Effector memory CD4-positive, alpha-beta T cell (primary cell): ENCODE data around the gene MICAL3.

Experiments used
- DNase-seq, 3 donors: peaks; one replicate each; pipeline ENCODE4 v3.0.0-alpha.2; 2020
- H3K27ac ChIP-seq: 2 replicates; pipeline ENCODE4 v1.7.0; 2013; ENCODE audit warnings: mild to moderate bottlenecking, low read length, moderate library complexity; ENCODE audit not compliant: insufficient read depth, poor library complexity, severe bottlenecking
- H3K27me3 ChIP-seq: replicated peaks from 2 replicates; pipeline ENCODE4 v1.7.0; 2013; ENCODE audit warnings: mild to moderate bottlenecking, low read length; ENCODE audit not compliant: insufficient read depth, control insufficient read depth, poor library complexity, severe bottlenecking
- H3K36me3 ChIP-seq: 2 replicates; pipeline ENCODE4 v1.7.0; 2013; ENCODE audit warnings: mild to moderate bottlenecking, low read length, moderate library complexity; ENCODE audit not compliant: control insufficient read depth, insufficient read depth
- H3K4me1 ChIP-seq: 2 replicates; pipeline ENCODE4 v1.7.0; 2013; ENCODE audit warnings: low read length, mild to moderate bottlenecking; ENCODE audit not compliant: control insufficient read depth, insufficient read depth, poor library complexity, severe bottlenecking
- H3K4me3 ChIP-seq: 2 replicates; pipeline ENCODE4 v1.7.0; 2013; ENCODE audit warnings: low read length, low read depth, mild to moderate bottlenecking; ENCODE audit not compliant: insufficient read depth, poor library complexity, severe bottlenecking
- H3K9me3 ChIP-seq: 2 replicates; pipeline ENCODE4 v1.7.0; 2013; ENCODE audit warnings: mild to moderate bottlenecking, low read length, moderate library complexity; ENCODE audit not compliant: control insufficient read depth

Gene MICAL3

DNA sequence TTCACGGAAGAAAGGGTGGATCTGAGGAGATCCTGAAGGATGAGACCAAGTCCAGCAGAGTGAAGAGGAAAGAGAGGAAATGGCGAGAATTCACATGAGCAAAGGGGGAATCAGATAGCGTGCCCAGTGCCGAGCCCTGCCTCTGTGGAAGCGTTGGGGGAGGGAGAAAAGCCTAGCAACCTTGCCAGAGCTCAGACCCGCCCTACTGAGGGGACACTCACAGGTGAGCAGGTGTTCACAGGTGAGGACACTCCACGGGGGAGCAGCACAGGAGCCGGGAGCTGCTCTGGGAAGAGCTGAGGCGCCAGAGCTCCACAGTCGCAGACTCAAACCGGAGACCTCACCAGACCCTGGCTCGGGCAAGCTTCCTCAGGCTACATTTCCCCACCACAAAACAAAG lies 56.2 kb downstream of the MICAL3 start:
- no peaks in the 10 kb centered on the region for H3K9me3 ChIP-seq
- no peak overlapping the region for H3K4me3 ChIP-seq
- H3K36me3 ChIP-seq, result no peaks in the 10 kb centered on the region
- H3K4me1 ChIP-seq, result peaks cover 3% of the 10 kb centered on the region
- H3K27me3 ChIP-seq, result no peaks in the 10 kb centered on the region
- no peak overlapping the region for H3K27ac ChIP-seq
- DNase-seq, result no peak

GRCh38 chr22:17966403-17966717 lies 58.0 kb downstream of the MICAL3 start:
- DNase-seq, result no peak
- no peaks in the 10 kb centered on the region for H3K36me3 ChIP-seq
- H3K27me3 ChIP-seq, result no peaks in the 10 kb centered on the region
- no peak overlapping the region for H3K27ac ChIP-seq
- H3K4me1 ChIP-seq, result peaks cover 3% of the 10 kb centered on the region
- H3K4me3 ChIP-seq, result no peak overlapping the region
- H3K9me3 ChIP-seq, result no peaks in the 10 kb centered on the region

DNA sequence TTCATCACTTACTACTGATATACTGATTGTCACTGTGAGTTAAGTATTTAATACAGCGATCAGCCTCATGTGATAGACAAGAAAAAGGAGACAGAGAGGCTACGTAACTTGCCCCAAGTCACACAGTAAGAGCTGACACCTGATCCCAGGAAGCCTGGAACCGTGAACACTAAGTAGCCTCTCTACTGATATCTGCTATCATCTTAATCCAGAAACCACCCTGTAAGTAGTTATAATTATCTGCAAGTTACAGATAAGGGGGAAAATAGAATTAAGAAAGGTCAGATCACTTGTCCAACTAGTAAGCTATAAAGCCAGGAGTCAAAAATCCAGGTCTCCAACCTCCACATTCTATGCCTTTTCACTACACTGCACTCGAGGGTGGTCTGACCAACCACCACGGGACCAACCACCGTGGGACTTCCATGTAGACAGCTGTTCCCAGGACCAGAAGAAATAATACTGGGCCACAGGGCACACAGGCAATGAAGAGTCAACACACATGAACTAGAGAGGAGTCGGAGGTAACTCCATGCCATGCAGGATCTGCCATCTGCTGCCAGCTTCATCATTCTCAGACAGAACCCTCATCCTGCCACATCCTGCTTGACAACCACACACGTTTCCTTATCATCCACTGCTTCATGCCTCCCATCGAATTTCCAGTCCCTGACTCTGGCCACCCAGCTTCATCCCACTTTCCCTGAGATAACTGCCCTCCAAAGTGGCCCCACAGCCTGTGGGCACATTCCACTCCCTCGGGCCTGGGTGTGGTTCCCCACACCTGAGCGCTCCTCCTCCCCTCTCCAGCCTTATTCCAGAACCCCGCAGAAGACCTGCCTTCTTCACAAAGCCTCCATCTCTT lies 58.6 kb downstream of the MICAL3 start:
- Histone ChIP-seq H3K27ac (no peak overlapping the region), H3K9me3 (no peaks in the 10 kb centered on the region), H3K36me3 (no peaks in the 10 kb centered on the region), H3K27me3 (no peaks in the 10 kb centered on the region), H3K4me1 (peaks cover 3% of the 10 kb centered on the region), H3K4me3 (no peak overlapping the region)
- no peak for DNase-seq

DNA sequence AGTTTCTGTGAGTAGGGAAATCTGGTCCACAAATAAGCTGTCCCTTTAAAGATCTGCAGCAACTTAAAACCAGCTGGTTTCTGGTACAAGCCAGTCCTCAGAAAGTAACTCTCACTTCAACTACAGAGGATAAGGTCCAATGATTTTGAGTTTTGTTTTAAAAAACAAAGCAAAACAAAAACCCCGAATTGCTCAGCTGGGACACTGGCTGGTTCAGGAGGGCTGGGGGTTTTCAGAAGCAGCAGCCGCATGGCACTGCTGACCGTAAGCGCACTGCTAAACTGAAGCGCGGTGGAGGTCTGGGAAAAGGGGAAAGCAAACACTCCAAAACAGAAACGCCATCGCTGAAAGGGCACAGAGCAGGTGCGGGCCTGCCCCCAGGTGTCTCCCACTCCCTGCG lies 59.7 kb downstream of the MICAL3 start:
- H3K27ac ChIP-seq, result no peak overlapping the region
- H3K9me3 ChIP-seq, result no peaks in the 10 kb centered on the region
- H3K4me3 ChIP-seq, result no peak overlapping the region
- no peaks in the 10 kb centered on the region for H3K36me3 ChIP-seq
- no peak for DNase-seq
- H3K4me1 ChIP-seq, result peaks cover 3% of the 10 kb centered on the region
- H3K27me3 ChIP-seq, result no peaks in the 10 kb centered on the region

DNA sequence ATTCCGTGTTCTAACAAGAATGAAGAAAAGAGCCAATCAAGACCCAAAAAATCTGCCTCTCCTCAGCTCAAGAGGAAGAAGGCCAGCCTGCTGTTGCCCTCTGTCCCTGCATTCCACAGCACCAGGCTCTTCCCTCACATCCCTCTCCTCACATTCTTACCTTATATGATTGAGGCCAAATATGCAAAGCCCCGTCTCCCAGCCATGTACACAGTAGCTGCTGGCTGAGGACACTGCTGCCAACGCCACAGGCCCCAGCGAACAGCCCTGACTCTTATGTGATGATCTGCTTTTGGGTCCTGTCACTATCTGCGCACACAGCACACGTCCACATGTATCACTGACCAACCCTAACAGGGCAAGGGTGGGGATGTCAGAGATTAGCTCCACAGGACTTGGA lies 60.2 kb downstream of the MICAL3 start:
- DNase-seq, result no peak
- peaks cover 3% of the 10 kb centered on the region for H3K4me1 ChIP-seq
- no peaks in the 10 kb centered on the region for H3K36me3 ChIP-seq
- H3K9me3 ChIP-seq, result no peaks in the 10 kb centered on the region
- H3K4me3 ChIP-seq, result no peak overlapping the region
- no peaks in the 10 kb centered on the region for H3K27me3 ChIP-seq
- no peak overlapping the region for H3K27ac ChIP-seq

- Histone ChIP-seq H3K9me3 (no peaks in the 10 kb centered on the region), H3K27me3 (no peaks in the 10 kb centered on the region), H3K36me3 (no peaks in the 10 kb centered on the region), H3K27ac (no peak overlapping the region), H3K4me3 (no peak overlapping the region), H3K4me1 (peaks cover 3% of the 10 kb centered on the region)
- DNase-seq, result no peak
Observed at GRCh38 chr22:17963015-17963414, 61.3 kb downstream of the MICAL3 start.

GRCh38 chr22:17962168-17962567 lies 62.2 kb downstream of the MICAL3 start:
- Histone ChIP-seq H3K27me3 (no peaks in the 10 kb centered on the region), H3K9me3 (no peaks in the 10 kb centered on the region), H3K27ac (no peak overlapping the region), H3K4me3 (no peak overlapping the region), H3K4me1 (peaks cover 3% of the 10 kb centered on the region), H3K36me3 (no peaks in the 10 kb centered on the region)
- DNase-seq, result no peak

DNA sequence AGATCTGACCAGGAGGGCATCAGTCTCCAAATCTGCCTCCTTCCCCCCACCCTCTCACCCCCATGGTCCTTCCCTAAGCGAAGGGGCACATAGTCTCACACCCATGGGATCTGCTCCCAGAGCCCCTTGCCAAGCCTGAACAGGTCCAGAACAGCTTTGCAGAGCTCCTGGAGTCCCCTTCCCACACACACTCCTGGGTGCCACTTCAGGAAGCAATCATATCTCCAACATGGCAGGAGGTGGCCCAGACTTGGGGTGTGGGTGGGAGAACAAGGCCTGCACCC lies 63.0 kb downstream of the MICAL3 start:
- Histone ChIP-seq H3K36me3 (no peaks in the 10 kb centered on the region), H3K4me1 (peaks cover 3% of the 10 kb centered on the region), H3K9me3 (no peaks in the 10 kb centered on the region), H3K4me3 (no peak overlapping the region), H3K27me3 (no peaks in the 10 kb centered on the region), H3K27ac (no peak overlapping the region)
- no peak for DNase-seq

- Histone ChIP-seq H3K4me1 (peaks cover 3% of the 10 kb centered on the region), H3K36me3 (no peaks in the 10 kb centered on the region), H3K27ac (no peak overlapping the region), H3K9me3 (no peaks in the 10 kb centered on the region), H3K27me3 (no peaks in the 10 kb centered on the region), H3K4me3 (no peak overlapping the region)
- no peak for DNase-seq
Observed at GRCh38 chr22:17960695-17961445, 63.5 kb downstream of the MICAL3 start.

GRCh38 chr22:17960011-17960410 lies 64.3 kb downstream of the MICAL3 start:
- Histone ChIP-seq H3K27ac (no peak overlapping the region), H3K36me3 (no peaks in the 10 kb centered on the region), H3K27me3 (no peaks in the 10 kb centered on the region), H3K4me1 (no peaks in the 10 kb centered on the region), H3K4me3 (no peak overlapping the region), H3K9me3 (no peaks in the 10 kb centered on the region)
- no peak for DNase-seq
